Progenitor cell of endocrine pancreas (in vitro differentiated cells): ENCODE measurements around the gene SOX6. TPM values are rescaled to one million over a fixed set of nuclear protein-coding genes. Genes with fewer than 3 reads are reported as not detected.

Experiments used
- DNase-seq: peaks from one replicate; pipeline ENCODE4 v3.0.0; 2021; ENCODE audit warnings: low spot score; ENCODE audit not compliant: unreplicated experiment
- H3K27ac Mint-ChIP-seq: 2 replicates; pipeline ENCODE4 v1.8.0; 2021; ENCODE audit warnings: mild to moderate bottlenecking, moderate library complexity, mixed read lengths
- H3K27me3 Mint-ChIP-seq: 2 replicates; pipeline ENCODE4 v1.8.0; 2021; ENCODE audit warnings: mixed read lengths
- H3K36me3 Mint-ChIP-seq: 2 replicates; pipeline ENCODE4 v1.8.0; 2022; ENCODE audit warnings: mixed read lengths; ENCODE audit not compliant: insufficient read depth
- H3K4me1 Mint-ChIP-seq: 2 replicates; pipeline ENCODE4 v1.8.0; 2021; ENCODE audit warnings: low read depth, mixed read lengths
- H3K4me3 Mint-ChIP-seq: 2 replicates; pipeline ENCODE4 v1.8.0; 2021; ENCODE audit warnings: low read depth, mild to moderate bottlenecking, moderate library complexity, mixed read lengths
- H3K9me3 Mint-ChIP-seq: 2 replicates; pipeline ENCODE4 v1.8.0; 2021; ENCODE audit warnings: low read depth, mixed read lengths
- total RNA-seq: library from RNA; stranded (reverse); gene quantifications from 2 replicates; pipeline ENCODE4 v1.2.1, GENCODE V29; 2021
- TF ChIP-seq, protein P1 (sequence below): fragments of 200-600 bp; sonication (generic); IDR thresholded peaks from one replicate; pipeline ENCODE4 v1.5.0; 2021; ENCODE audit warnings: antibody characterized with exemption, mild to moderate bottlenecking; ENCODE audit not compliant: unreplicated experiment

Gene SOX6
- total RNA-seq, 1 donor from 2014 or later = 34.9 TPM

DNA sequence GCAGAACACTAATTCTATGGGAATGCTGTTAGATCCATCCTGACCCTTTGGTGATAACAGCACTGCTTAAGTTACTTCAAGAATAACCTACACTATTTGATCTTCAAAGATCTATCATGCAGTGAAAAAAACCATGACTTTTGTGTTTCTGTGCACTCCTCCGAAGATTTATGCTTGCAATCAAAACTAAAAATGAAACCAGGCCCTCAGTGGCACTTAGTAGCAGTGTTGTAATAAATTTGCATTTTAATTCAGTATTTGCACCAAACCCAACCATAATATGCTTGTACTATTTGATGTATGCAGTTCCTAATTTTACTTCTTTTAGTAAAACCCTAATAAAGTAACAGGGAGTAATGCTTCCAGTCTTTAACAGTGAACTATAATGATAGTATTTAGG, 130.7 kb downstream of the SOX6 start:
- H3K36me3 Mint-ChIP-seq = no peaks in the 10 kb centered on the region
- peaks cover 13% of the 10 kb centered on the region for H3K4me1 Mint-ChIP-seq
- no peak overlapping the region for H3K4me3 Mint-ChIP-seq
- TF ChIP-seq, protein P1, sequence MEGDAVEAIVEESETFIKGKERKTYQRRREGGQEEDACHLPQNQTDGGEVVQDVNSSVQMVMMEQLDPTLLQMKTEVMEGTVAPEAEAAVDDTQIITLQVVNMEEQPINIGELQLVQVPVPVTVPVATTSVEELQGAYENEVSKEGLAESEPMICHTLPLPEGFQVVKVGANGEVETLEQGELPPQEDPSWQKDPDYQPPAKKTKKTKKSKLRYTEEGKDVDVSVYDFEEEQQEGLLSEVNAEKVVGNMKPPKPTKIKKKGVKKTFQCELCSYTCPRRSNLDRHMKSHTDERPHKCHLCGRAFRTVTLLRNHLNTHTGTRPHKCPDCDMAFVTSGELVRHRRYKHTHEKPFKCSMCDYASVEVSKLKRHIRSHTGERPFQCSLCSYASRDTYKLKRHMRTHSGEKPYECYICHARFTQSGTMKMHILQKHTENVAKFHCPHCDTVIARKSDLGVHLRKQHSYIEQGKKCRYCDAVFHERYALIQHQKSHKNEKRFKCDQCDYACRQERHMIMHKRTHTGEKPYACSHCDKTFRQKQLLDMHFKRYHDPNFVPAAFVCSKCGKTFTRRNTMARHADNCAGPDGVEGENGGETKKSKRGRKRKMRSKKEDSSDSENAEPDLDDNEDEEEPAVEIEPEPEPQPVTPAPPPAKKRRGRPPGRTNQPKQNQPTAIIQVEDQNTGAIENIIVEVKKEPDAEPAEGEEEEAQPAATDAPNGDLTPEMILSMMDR = no peak
- no peak overlapping the region for H3K27ac Mint-ChIP-seq
- no peak for DNase-seq
- H3K9me3 Mint-ChIP-seq = no peaks in the 10 kb centered on the region
- H3K27me3 Mint-ChIP-seq = peaks cover 6% of the 10 kb centered on the region

DNA sequence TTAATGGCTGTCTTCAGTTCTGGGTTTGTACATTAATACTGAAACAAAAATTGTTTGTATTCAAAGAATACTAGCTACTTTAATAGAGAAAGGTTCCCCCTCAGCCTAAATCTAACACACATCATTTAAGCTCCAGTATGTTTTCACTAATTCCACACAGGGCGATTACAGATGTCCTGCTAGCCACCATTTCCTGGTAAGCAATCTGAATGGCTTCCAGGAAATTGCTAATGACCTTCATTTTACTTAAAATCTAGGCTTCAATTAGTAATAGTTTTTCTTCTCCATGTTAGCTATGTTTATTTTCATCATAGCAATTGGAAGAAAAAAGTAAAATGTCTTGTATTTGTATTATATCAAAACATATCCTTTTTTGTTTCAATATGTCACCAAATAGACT, 132.8 kb downstream of the SOX6 start:
- Mint-ChIP-seq H3K27ac (no peak overlapping the region), H3K4me1 (peaks cover 13% of the 10 kb centered on the region), H3K4me3 (no peak overlapping the region), H3K36me3 (no peaks in the 10 kb centered on the region), H3K9me3 (no peaks in the 10 kb centered on the region), H3K27me3 (peaks cover 6% of the 10 kb centered on the region)
- no peak for DNase-seq
- TF ChIP-seq, protein P1 = no peak

DNA sequence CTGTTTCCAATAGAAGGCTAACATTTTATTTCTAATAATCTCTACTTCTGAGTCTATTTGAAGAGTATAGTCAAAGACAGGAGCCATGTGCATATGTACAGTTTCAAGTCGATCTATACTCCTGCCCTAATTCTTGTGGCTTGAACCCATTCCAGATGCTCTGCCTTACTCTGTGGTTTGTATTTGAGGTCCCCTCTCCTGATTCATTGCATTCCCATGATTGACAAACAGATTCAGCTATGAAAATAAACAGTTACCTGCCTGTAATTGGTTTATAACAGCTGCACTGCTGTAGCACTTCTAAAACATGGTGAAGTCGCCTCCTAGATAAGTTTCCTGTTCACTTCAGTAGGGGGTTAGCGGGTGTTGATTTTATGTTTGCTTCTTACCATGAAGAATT, 138.7 kb downstream of the SOX6 start:
- Mint-ChIP-seq H3K4me3 (no peak overlapping the region), H3K9me3 (no peaks in the 10 kb centered on the region), H3K4me1 (no peaks in the 10 kb centered on the region), H3K27me3 (peaks cover 11% of the 10 kb centered on the region), H3K36me3 (no peaks in the 10 kb centered on the region), H3K27ac (no peak overlapping the region)
- TF ChIP-seq, protein P1 = no peak
- DNase-seq = no peak

DNA sequence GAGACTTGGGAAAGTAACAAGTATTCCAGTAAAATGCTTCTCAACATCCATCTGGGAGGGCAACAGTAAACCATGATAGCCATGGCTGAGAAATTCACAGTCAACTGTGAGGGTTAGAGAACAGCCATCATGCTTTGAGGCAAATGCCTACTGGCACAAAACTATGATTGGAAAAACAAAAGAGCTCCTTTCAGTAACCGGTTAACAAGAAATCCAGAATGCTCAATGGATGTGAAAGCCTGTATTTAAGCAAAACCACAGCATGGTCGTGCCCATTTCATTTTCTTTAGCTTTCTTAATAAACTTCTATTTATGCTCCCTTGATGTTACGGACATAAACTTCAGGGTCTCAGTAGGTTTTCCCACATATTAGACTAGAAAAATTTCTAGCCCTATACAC, 139.5 kb downstream of the SOX6 start:
- Mint-ChIP-seq H3K36me3 (no peaks in the 10 kb centered on the region), H3K27ac (no peak overlapping the region), H3K9me3 (no peaks in the 10 kb centered on the region), H3K27me3 (peaks cover 11% of the 10 kb centered on the region), H3K4me3 (no peak overlapping the region), H3K4me1 (no peaks in the 10 kb centered on the region)
- DNase-seq = no peak
- TF ChIP-seq, protein P1 = no peak

DNA sequence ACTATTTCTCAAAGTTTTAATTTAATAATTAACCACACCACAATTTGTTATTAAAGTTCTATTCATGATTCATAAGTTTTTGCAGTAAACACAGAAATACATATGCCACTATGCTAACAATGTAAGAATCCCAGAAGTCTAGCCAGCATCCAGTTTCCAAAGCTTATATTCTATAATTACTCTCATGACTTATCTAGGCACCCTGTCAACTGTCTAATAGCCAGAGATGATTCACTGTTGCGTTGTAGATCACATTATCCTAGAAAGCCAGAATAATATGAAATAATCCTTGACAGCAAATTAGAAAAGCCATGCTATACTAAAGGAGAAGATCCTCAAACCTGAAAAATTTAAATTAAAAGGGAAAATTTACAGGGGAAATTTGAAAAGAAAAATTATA, 141.0 kb downstream of the SOX6 start:
- no peak for DNase-seq
- H3K27me3 Mint-ChIP-seq = peaks cover 13% of the 10 kb centered on the region
- TF ChIP-seq, protein P1 = no peak
- H3K4me1 Mint-ChIP-seq = peaks cover 1% of the 10 kb centered on the region
- no peaks in the 10 kb centered on the region for H3K9me3 Mint-ChIP-seq
- H3K36me3 Mint-ChIP-seq = no peaks in the 10 kb centered on the region
- no peak overlapping the region for H3K4me3 Mint-ChIP-seq
- no peak overlapping the region for H3K27ac Mint-ChIP-seq
